Retinal pigment epithelial cell (primary cell): ENCODE results near the gene IL1RAP.

ENCODE experiments used
- DNase-seq: peaks from one replicate; pipeline ENCODE4 v3.0.0-alpha.2; 2010; ENCODE audit warnings: low read depth
- H3K4me3 ChIP-seq: 2 replicates; pipeline ENCODE4 v1.5.1; 2011; ENCODE audit warnings: mild to moderate bottlenecking, low read length, control low read depth, moderate library complexity
- TF ChIP-seq, protein P1 (sequence below): conservative IDR thresholded peaks from 2 replicates; pipeline ENCODE4 v1.5.1; 2011; ENCODE audit warnings: low read depth, low read length, control low read depth, inconsistent platforms

Gene IL1RAP

DNA sequence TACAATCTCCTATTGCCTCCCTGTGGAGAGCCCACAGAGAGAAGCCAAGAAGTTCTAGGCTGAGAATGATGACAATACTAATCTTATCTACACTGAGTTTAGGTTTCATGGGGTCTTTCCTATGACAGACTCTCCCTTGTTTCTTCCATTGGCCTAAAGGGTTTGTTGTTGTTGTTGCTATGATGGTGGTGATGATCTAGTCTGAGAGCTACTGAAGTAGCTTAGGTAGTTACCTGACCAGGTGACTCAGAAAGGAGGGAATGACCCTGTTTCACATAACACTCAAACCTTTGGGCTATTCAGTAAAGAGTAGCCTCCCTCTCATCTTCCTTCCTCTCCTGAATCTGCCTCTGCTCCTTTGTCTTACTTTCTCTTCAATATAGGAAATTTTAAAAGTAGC is 178.4 kb downstream of the IL1RAP start:
- TF ChIP-seq, protein P1, sequence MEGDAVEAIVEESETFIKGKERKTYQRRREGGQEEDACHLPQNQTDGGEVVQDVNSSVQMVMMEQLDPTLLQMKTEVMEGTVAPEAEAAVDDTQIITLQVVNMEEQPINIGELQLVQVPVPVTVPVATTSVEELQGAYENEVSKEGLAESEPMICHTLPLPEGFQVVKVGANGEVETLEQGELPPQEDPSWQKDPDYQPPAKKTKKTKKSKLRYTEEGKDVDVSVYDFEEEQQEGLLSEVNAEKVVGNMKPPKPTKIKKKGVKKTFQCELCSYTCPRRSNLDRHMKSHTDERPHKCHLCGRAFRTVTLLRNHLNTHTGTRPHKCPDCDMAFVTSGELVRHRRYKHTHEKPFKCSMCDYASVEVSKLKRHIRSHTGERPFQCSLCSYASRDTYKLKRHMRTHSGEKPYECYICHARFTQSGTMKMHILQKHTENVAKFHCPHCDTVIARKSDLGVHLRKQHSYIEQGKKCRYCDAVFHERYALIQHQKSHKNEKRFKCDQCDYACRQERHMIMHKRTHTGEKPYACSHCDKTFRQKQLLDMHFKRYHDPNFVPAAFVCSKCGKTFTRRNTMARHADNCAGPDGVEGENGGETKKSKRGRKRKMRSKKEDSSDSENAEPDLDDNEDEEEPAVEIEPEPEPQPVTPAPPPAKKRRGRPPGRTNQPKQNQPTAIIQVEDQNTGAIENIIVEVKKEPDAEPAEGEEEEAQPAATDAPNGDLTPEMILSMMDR, result no peak
- DNase-seq, result no peak
- H3K4me3 ChIP-seq, result no peak overlapping the region

DNA sequence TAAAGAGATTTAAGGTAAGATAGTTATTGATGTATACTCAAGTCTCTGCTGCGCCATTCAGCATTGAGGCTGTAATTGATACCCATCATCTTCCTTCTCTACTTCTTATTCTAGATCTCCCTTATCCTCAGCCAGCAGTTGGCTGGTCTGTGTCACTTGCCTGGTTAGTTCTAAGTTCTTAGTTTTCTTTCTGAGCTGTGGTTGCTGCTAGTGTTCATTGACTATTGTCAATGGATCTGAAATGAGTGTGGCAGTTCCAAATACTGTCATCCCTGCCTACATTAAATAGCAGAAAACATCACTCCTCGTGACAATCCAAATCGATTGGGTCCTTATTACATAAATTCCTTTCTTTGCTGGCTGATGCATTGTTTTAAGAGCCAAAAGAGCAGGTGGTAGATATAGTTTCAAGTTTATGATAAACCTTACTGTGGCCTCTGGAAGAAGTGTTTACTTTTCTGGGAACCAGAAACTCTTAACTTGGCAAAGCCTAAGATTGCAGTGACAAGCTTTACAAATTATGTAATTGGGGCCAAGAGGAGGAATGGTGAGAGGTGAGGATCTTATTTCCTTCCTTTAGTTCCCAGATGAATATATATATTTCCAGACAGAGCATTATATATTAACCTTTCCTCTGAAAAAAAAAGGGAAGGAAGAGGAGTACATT is 180.6 kb downstream of the IL1RAP start:
- TF ChIP-seq, protein P1, result no peak
- no peak overlapping the region for H3K4me3 ChIP-seq
- DNase-seq, result no peak

DNA sequence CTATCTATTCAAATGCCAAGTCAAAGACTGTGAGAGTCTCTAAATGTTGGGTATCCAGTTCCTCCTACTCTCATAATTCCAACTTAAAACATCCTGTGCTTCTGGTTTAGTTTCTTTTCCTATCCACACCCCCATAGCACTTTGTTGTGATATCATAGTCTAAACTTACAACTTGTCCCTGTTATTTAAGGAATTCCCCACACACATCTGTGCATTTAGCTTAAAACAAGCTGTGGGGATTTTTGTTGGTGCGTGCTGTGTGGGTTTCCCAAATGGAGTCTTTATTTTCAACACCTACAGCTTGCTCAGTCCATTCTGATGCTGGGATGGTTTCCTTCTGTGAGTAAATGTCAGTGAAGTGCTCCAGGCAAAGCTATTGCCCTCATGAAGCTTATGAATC is 181.3 kb downstream of the IL1RAP start:
- TF ChIP-seq, protein P1, result no peak
- no peak overlapping the region for H3K4me3 ChIP-seq
- DNase-seq, result no peak

- DNase-seq, result no peak
- H3K4me3 ChIP-seq, result no peak overlapping the region
Measured at GRCh38 chr3:190695994-190696393, 182.1 kb downstream of the IL1RAP start.

DNA sequence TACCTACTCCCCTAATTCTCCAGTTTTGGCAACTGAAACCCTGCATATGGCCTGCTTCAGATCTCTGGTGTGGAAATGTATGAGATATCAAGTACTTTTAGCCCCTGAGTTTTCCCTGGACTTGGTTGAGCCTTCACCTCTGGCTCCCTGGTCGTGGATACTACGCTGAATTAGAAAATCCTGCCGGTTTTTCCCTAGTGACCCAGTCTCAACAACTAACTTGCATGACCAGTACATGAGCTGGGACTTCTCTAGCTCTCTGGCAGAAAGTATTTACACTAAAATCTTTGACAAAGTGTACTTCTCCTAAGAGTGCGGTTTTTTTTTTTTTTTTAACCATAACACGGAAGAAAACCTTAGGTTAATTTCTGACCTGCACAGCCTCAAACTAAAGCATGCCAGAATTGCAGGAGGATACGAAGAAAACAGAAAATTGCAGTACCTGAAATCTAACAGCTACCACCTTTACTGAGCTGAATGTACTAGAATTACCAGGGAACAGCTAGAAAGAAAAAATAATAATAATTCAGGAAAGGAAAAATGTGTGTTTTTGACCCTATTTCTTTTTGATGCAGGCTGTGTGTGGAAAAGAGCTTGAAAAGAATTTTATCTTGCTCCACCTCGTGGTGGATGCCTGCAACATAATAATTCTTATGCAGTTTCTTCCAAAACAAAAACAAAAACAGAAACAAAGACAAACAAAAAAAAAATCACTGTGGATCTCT is 183.1 kb downstream of the IL1RAP start:
- TF ChIP-seq, protein P1, result peak; percentile 62
- H3K4me3 ChIP-seq, result no peak overlapping the region
- DNase-seq, result no peak

More at GRCh38 chr3:190695994-190696393, 182.1 kb downstream of the IL1RAP start:
- TF ChIP-seq, protein P1, result no peak

DNA sequence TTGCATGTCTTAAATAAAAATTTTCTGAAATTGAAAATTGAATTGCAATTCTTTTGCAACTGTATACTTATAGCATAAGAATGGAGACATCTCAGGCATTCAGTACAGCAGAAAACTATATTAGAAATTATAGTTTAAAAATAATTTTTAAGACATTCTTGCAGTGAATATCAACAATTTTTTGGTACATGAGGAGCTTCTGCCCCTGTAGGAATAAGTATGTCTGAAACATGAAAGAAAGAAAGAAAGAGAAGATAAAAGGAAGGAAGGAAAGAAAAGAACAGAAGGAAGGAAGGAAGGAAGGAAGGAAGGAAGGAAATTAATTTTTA is 183.6 kb downstream of the IL1RAP start:
- DNase-seq, result no peak
- no peak overlapping the region for H3K4me3 ChIP-seq
- TF ChIP-seq, protein P1, result no peak

DNA sequence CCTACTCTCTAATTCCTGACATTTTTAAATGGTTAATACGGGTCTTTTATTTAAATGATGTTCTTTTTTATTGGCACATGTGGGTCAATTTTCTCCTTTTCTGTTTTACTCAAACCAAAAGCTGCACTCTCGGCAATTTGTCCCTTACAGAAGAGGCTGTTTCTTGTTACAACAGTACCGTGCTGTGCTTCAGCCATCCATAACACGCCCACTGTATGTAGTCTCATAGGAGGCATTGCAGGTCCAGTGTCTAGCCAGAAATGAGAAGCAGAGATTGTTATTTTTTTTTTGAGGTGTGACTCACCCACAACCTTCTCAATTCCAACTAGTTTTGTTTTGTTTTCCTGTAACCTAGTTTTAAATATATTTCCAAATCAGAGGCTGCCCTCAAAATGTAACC is 184.0 kb downstream of the IL1RAP start:
- TF ChIP-seq, protein P1, result no peak
- no peak overlapping the region for H3K4me3 ChIP-seq
- no peak for DNase-seq
